Upper lobe of left lung (tissue), 6 donors: ENCODE measurements around the gene RIN1. TPM values are rescaled to one million over a fixed set of nuclear protein-coding genes. Genes with fewer than 3 reads are reported as not detected.
"Not testable (repeated sequence)": the region's sequence is repeated elsewhere in the genome, so short reads cannot be mapped to it uniquely, and the experiment has no call there.

Experiments
- ATAC-seq, 2 donors: fragments of 200-7000 bp; cut with Tn5 transposase; one replicate each; pipeline ENCODE4 v1.9.1; 2022; ENCODE audit warnings: mild to moderate bottlenecking in 2 of 2, moderate library complexity in 2 of 2; ENCODE audit not compliant: low FRiP score in 2 of 2
- DNase-seq, 2 donors: peaks; one replicate each; pipeline ENCODE4 v3.0.0-alpha.2; 2019 to 2020
- H3K27ac ChIP-seq, 4 donors: fragments of 200-600 bp; sonication (generic); one replicate each; pipeline ENCODE4 v1.5.1; 2016 to 2019
- H3K27me3 ChIP-seq, 4 donors: fragments of 200-600 bp; sonication (generic); one replicate each; pipeline ENCODE4 v1.5.1; 2017 to 2019
- H3K36me3 ChIP-seq, 4 donors: fragments of 200-600 bp; sonication (generic); one replicate each; pipeline ENCODE4 v1.5.1; 2016 to 2019
- H3K4me1 ChIP-seq, 4 donors: fragments of 200-600 bp; sonication (generic); one replicate each; pipeline ENCODE4 v1.5.1; 2018 to 2019
- H3K4me3 ChIP-seq, 4 donors: fragments of 200-600 bp; sonication (generic); one replicate each; pipeline ENCODE4 v1.5.1; 2017 to 2019; ENCODE audit warnings: mild to moderate bottlenecking in 2 of 4, moderate library complexity in 1 of 4
- H3K9me3 ChIP-seq, 4 donors: fragments of 200-600 bp; sonication (generic); one replicate each; pipeline ENCODE4 v1.5.1; 2018 to 2019
- EP300 ChIP-seq, 4 donors: sonication (generic); formaldehyde crosslinking; IDR thresholded peaks; one replicate each; pipeline ENCODE4 v1.5.1; 2017; ENCODE audit warnings: antibody characterized with exemption in 4 of 4, control low read depth in 2 of 4
- POLR2A ChIP-seq, 4 donors: fragments of 450-650 bp; IDR thresholded peaks; one replicate each; pipeline ENCODE4 v1.5.1; 2016 to 2017; ENCODE audit warnings: antibody characterized with exemption in 4 of 4, mild to moderate bottlenecking in 2 of 4
- POLR2AphosphoS5 ChIP-seq, 2 donors: sonication (generic); formaldehyde crosslinking; IDR thresholded peaks; one replicate each; pipeline ENCODE4 v1.5.1; 2017; ENCODE audit warnings: antibody characterized with exemption in 2 of 2
- WGBS, 2 donors: methylation state at CpG; one replicate each; pipeline ENCODE4 v1.1.5; 2017 to 2018; 5-methylcytosine and 5-hydroxymethylcytosine counted together
- total RNA-seq, 6 donors: library from RNA; depleted of rRNA in 4 of 6; stranded (reverse); fragments of >200 nt in 4 of 6; gene quantifications; one replicate each; pipeline versions ENCODE4 v1.1.0 to v1.2.1, GENCODE V29; 2016 to 2021
- TF ChIP-seq, protein P1 (sequence below), 6 experiments: fragments of 450-650 bp in 4 of 6; fragments of 200-600 bp in 2 of 6; sonication (generic) in 2 of 6; IDR thresholded peaks; one replicate each; pipeline ENCODE4 v1.5.1; 2016 to 2019; ENCODE audit warnings: antibody characterized with exemption in 6 of 6
- donor health status: DM: no; HTN: no; CAD: no; lungs with moderate emphysema.
- donor health status: DM: no; HTN: yes; CAD: no; lungs with severe emphysema.

Gene RIN1
- total RNA-seq, 6 donors from 2014 or later = 5.2 to 19.0 (median 8.9) TPM

- 43 to 49% methylated on average over 10 to 36 of the region's 38 CpGs for WGBS, 2 donors
- H3K9me3 ChIP-seq = no peaks in the 10 kb centered on the region
- H3K4me1 ChIP-seq = peaks cover 32 to 40% (median 35%) of the 10 kb centered on the region in 4 donors
- DNase-seq = peak in 1 of 2 donors; percentile 86
- no peaks in the 10 kb centered on the region for H3K27me3 ChIP-seq
- H3K27ac ChIP-seq = peak overlapping the region; percentile 82 to 86 (median 85)
- ATAC-seq = peak in 1 of 2 donors; percentile 0
- no peaks in the 10 kb centered on the region for H3K36me3 ChIP-seq
- H3K4me3 ChIP-seq = peak overlapping the region in 3 of 4 donors; percentile 54 to 71 (median 62)
- TF ChIP-seq POLR2AphosphoS5 (IDR thresholded peaks at IDR 0.05) (no peak), POLR2A (IDR thresholded peaks at IDR 0.05) (no peak), EP300 (IDR thresholded peaks at IDR 0.05) (no peak)
- TF ChIP-seq, protein P1, sequence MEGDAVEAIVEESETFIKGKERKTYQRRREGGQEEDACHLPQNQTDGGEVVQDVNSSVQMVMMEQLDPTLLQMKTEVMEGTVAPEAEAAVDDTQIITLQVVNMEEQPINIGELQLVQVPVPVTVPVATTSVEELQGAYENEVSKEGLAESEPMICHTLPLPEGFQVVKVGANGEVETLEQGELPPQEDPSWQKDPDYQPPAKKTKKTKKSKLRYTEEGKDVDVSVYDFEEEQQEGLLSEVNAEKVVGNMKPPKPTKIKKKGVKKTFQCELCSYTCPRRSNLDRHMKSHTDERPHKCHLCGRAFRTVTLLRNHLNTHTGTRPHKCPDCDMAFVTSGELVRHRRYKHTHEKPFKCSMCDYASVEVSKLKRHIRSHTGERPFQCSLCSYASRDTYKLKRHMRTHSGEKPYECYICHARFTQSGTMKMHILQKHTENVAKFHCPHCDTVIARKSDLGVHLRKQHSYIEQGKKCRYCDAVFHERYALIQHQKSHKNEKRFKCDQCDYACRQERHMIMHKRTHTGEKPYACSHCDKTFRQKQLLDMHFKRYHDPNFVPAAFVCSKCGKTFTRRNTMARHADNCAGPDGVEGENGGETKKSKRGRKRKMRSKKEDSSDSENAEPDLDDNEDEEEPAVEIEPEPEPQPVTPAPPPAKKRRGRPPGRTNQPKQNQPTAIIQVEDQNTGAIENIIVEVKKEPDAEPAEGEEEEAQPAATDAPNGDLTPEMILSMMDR (IDR thresholded peaks at IDR 0.05) = no peak
Observed at GRCh38 chr11:66313321-66314185, 22.7 kb downstream of the RIN1 start.

DNA sequence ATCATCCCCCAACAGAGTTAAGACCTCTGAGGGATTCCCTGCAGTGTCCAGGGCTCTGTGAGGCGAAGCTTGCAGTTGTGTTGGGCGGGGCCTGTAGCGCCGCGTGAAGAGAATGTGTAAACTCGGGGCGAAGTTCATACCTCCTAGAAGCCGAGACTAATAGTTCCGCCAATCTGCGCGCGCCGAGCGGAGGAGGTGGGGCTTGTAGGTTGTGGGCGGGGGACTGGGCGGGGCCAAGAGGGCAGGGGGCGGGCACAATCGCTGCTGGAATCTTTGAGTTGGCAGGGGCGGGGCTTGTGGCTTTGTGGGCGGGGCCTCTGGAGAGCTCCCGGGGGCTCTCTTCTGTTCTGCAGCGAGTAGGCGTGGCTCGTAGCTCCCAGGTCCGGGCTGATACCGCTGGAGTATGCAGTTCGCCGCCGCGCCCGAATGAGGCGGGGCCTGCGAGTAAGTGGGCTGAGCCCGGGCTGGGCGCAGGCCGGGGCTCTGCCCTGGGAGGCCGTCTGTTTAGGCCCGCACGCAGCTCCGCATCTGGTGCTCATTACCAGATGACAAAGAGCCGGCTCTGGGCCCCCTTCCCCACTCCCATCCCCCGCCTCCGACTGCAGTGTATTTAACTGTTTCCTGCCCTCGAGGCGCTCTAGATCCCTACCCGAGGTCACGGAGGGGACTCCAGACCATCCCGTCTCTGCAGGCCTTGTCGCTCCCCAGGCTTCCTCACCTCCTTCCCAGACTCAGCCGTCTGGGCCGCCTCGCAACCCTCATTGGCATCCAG is 23.5 kb downstream of the RIN1 start:
- TF ChIP-seq POLR2AphosphoS5 (IDR thresholded peaks at IDR 0.05) = peak; percentile 6 to 55
- peak in 1 of 4 donors; percentile 47 for TF ChIP-seq POLR2A (IDR thresholded peaks at IDR 0.05)
- TF ChIP-seq, protein P1 (IDR thresholded peaks at IDR 0.05) = no peak
- TF ChIP-seq EP300 (IDR thresholded peaks at IDR 0.05) = no peak
- DNase-seq = peak; percentile 99 to 100
- Histone ChIP-seq H3K36me3 (no peaks in the 10 kb centered on the region), H3K4me3 (peak overlapping the region; percentile 54 to 72 (median 66)), H3K4me1 (peaks cover 24 to 32% (median 26%) of the 10 kb centered on the region in 4 donors), H3K27ac (peak overlapping the region; percentile 82 to 90 (median 86)), H3K9me3 (no peaks in the 10 kb centered on the region), H3K27me3 (no peaks in the 10 kb centered on the region)
- 0 to 3% methylated on average over 4 to 44 of the region's 52 CpGs for WGBS, 2 donors
- ATAC-seq = peak; percentile 91 to 96

DNA sequence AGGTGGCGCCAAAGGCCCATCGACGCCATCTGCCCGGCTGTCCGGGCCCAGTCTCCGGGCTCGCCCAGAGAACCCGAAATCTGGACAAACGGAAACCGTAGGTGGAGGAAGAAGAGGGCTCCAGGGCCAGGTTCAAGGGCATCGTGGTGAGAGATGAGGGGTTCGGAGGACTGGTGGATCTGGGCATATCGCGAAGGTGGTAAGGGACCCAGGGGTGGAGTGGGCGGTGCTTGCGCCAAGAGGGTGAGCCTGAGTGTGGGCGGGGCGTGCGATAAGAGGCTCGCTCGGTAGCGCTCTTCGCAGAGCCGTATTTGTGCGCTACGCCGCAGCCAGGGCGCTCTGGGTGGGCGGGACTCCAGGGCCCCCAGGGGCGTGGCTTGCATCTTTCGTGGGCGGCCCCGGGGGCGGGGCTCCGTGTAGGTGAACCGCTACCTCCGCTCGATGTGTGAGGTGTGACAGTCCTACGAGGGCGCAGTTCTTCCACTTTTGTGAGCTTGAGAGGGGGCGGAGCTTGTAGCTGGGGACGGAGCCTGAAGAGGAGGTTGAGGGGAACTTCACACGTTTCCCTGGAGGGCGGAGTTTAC is 24.2 kb downstream of the RIN1 start:
- DNase-seq = peak; percentile 91 to 98
- Histone ChIP-seq H3K27me3 (no peaks in the 10 kb centered on the region), H3K4me3 (peak overlapping the region; percentile 54 to 72 (median 66)), H3K27ac (peak overlapping the region; percentile 82 to 90 (median 86)), H3K36me3 (no peaks in the 10 kb centered on the region), H3K9me3 (no peaks in the 10 kb centered on the region), H3K4me1 (peaks cover 17 to 25% (median 20%) of the 10 kb centered on the region in 4 donors)
- peak; percentile 85 to 92 for ATAC-seq
- TF ChIP-seq POLR2AphosphoS5 (IDR thresholded peaks at IDR 0.05) = peak in 1 of 2 donors; percentile 58
- TF ChIP-seq, protein P1 (IDR thresholded peaks at IDR 0.05) = peak in 5 of 6 experiments; percentile 7 to 96 (median 93)
- TF ChIP-seq POLR2A (IDR thresholded peaks at IDR 0.05) = peak in 2 of 4 donors; percentile 20 to 51
- no peak for TF ChIP-seq EP300 (IDR thresholded peaks at IDR 0.05)
- 0 to 1% methylated on average over 23 to 27 of the region's 44 CpGs for WGBS, 2 donors

DNA sequence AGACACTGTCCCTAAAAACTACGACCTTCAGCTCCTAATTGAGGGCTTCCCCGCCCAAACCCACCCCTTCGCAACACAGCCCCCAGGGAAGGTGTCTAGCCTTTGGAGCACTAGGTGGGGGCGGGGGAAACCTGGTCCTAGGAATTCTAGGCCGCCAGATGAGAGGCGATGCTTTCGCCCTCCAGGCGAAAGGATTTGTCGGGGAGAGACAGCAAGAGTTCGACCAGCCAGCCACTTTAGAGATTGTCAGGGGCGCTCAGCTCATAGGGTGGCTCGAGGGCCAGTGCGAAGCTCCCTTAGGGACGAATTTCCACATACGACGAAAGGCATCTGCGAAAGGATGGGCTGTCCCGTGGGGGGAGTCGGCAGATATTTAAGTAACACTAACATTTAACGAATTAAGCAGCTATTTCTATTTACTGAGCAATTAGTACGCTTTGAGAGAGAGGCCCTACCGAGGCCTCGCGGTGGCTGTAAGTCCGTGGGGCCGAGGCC is 24.7 kb downstream of the RIN1 start:
- Histone ChIP-seq H3K4me1 (peaks cover 12 to 20% (median 14%) of the 10 kb centered on the region in 4 donors), H3K27me3 (no peaks in the 10 kb centered on the region), H3K27ac (peak overlapping the region; percentile 82 to 90 (median 86)), H3K9me3 (no peaks in the 10 kb centered on the region), H3K4me3 (peak overlapping the region; percentile 54 to 72 (median 66)), H3K36me3 (no peaks in the 10 kb centered on the region)
- no peak for TF ChIP-seq EP300 (IDR thresholded peaks at IDR 0.05)
- TF ChIP-seq, protein P1 (IDR thresholded peaks at IDR 0.05) = peak in 2 of 6 experiments; percentile 82 to 90
- ATAC-seq = no peak
- 25 to 29% methylated on average over 20 to 26 of the region's 26 CpGs for WGBS, 2 donors
- DNase-seq = no peak

DNA sequence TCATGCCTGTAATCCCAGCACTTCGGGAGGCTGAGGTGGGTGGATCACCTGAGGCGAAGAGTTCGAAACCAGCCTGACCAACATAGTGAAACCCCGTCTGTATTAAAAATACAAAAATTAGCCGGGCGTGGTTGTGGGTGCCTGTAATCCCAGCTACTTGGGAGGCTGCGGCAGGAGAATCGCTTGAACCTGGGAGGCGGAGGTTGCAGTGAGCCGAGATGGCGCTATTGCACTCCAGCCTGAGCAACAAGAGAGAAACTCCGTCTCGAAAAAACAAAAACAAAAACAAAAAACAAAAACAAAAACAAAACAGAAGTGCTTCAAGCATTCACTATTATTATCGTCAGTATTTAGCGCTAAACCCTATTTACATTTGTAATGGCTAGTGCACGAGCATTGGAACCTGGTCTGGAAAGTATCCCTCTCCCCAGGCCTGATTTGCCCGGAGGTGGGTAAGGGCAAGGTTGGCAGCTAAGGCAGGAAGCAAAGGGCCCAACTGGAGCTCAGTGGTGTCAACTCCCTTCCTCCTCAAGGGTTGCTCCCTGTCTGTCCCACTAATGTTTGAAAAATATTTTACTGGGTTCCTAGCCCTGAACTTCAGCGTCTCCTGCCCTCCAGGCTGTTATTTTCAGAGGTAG is 25.3 kb downstream of the RIN1 start:
- ATAC-seq, DNase-seq, H3K4me3 ChIP-seq, H3K36me3 ChIP-seq, H3K27ac ChIP-seq, H3K9me3 ChIP-seq, H3K27me3 ChIP-seq: not testable (repeated sequence)
- peaks cover 9 to 14% (median 12%) of the 10 kb centered on the region in 4 donors for H3K4me1 ChIP-seq
- 81 to 83% methylated on average over 18 of the region's 18 CpGs for WGBS, 2 donors
